ENCODE measurements around the gene DSCAML1.

Gene DSCAML1

GRCh38 chr11:117435326-117435725 lies 361.7 kb downstream of the DSCAML1 start:
- no peak overlapping the region for H3K4me3 ChIP-seq (ENCODE audit: low read depth, low read length)
- DNase-seq (ENCODE audit: low read depth), result no peak
- TF ChIP-seq, protein P1, sequence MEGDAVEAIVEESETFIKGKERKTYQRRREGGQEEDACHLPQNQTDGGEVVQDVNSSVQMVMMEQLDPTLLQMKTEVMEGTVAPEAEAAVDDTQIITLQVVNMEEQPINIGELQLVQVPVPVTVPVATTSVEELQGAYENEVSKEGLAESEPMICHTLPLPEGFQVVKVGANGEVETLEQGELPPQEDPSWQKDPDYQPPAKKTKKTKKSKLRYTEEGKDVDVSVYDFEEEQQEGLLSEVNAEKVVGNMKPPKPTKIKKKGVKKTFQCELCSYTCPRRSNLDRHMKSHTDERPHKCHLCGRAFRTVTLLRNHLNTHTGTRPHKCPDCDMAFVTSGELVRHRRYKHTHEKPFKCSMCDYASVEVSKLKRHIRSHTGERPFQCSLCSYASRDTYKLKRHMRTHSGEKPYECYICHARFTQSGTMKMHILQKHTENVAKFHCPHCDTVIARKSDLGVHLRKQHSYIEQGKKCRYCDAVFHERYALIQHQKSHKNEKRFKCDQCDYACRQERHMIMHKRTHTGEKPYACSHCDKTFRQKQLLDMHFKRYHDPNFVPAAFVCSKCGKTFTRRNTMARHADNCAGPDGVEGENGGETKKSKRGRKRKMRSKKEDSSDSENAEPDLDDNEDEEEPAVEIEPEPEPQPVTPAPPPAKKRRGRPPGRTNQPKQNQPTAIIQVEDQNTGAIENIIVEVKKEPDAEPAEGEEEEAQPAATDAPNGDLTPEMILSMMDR (IDR thresholded peaks at IDR 0.05; ENCODE audit: control insufficient read depth, extremely low read depth, insufficient read depth), result no peak

DNA sequence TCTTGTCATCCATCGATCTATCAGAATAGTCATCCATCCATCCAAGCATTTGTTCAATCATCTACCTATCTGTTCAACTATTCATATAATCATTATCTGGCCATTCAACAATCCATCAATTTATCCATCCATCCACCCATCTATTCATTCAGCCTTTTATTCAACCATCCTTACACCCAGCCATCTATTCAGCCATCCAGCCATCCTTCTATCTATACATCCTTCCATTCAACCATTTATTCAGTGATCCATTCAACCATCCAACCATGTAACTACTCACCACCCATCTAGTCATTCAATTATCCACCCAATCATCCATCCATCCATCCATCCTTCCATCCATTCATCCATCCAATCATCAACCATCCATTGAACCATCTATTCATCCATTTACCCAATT lies 362.5 kb downstream of the DSCAML1 start:
- DNase-seq (ENCODE audit: low read depth), result no peak
- TF ChIP-seq, protein P1 (IDR thresholded peaks at IDR 0.05; ENCODE audit: control insufficient read depth, extremely low read depth, insufficient read depth), result no peak
- no peak overlapping the region for H3K4me3 ChIP-seq (ENCODE audit: low read depth, low read length)

- TF ChIP-seq, protein P1 (IDR thresholded peaks at IDR 0.05; ENCODE audit: control insufficient read depth, extremely low read depth, insufficient read depth), result no peak
- H3K4me3 ChIP-seq (ENCODE audit: low read depth, low read length), result no peak overlapping the region
- no peak for DNase-seq (ENCODE audit: low read depth)
These were observed 363.3 kb downstream of the DSCAML1 start for GRCh38 chr11:117433717-117434116.

DNA sequence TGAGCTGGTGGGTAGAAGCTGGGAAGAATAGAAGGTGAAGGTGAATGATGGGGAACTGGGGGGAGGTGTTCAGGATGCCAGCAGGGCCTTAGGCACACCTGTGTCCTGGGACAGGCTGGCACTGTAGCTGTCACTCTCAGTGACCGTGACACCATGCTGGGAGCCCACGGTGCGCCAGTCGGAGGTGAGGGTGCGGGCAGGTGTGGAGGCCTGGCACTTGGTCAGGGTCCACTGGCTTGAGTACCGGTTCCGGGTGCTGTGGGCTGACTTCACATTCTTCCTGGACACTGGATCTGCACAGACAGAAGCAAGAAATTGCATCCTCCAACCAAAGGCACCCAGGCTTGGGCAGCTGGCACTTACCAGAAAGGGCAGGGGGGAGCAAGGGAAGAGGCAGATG lies 365.6 kb downstream of the DSCAML1 start:
- TF ChIP-seq, protein P1 (IDR thresholded peaks at IDR 0.05; ENCODE audit: control insufficient read depth, extremely low read depth, insufficient read depth), result no peak
- DNase-seq (ENCODE audit: low read depth), result no peak
- no peak overlapping the region for H3K4me3 ChIP-seq (ENCODE audit: low read depth, low read length)

GRCh38 chr11:117430293-117430955 lies 366.6 kb downstream of the DSCAML1 start:
- no peak for DNase-seq (ENCODE audit: low read depth)
- H3K4me3 ChIP-seq (ENCODE audit: low read depth, low read length), result no peak overlapping the region
- TF ChIP-seq, protein P1 (IDR thresholded peaks at IDR 0.05; ENCODE audit: control insufficient read depth, extremely low read depth, insufficient read depth), result no peak

GRCh38 chr11:117428856-117429229 lies 368.2 kb downstream of the DSCAML1 start:
- TF ChIP-seq, protein P1 (IDR thresholded peaks at IDR 0.05; ENCODE audit: control insufficient read depth, extremely low read depth, insufficient read depth), result 0 out of 2 replicates have a peak, but pooled peaks have one; percentile 6
- DNase-seq (ENCODE audit: low read depth), result no peak
- no peak overlapping the region for H3K4me3 ChIP-seq (ENCODE audit: low read depth, low read length)
